Measurements from ENCODE around the gene PDE3B. TPM values are rescaled to one million over a fixed set of nuclear protein-coding genes. Genes with fewer than 3 reads are reported as not detected.
A peak's percentile ranks its signal among the peaks of the same experiment; 100 is the strongest.
"Not testable (repeated sequence)": the region's sequence is repeated elsewhere in the genome, so short reads cannot be mapped to it uniquely, and the experiment has no call there.

Gene PDE3B
- total RNA-seq: 10 to 100 TPM; 25.8 to 39.5 TPM
- 22.3 TPM for polyA plus RNA-seq (ENCODE audit: insufficient read depth, low read depth, low replicate concordance)
- long read RNA-seq, donor 1: 0 reads
- long read RNA-seq, donor 2: 0 reads

- no peak for TF ChIP-seq POLR2A (IDR thresholded peaks at IDR 0.05)
- TF ChIP-seq CTCF (IDR thresholded peaks at IDR 0.05): no peak
- 1% methylated on average over 25 to 32 of the region's 59 CpGs for WGBS, 2 donors
- DNase-seq: peak; percentile 88
- Histone ChIP-seq H3K9me3 (no peaks in the 10 kb centered on the region), H3K27ac (peak within 1 kb of the TSS; percentile 88 to 91), H3K27me3 (no peaks in the 10 kb centered on the region), H3K36me3 (ENCODE audit: low read depth, missing control alignments) (no peaks in the 10 kb centered on the region), H3K4me1 (no peaks in the 10 kb centered on the region), H3K4me3 (peak within 1 kb of the TSS; percentile 79 to 96)
- intact Hi-C loops (cut with DNase I; ENCODE audit: low total_unique reads): no loop called here
Measured at GRCh38 chr11:14643697-14644225, at the start of gene PDE3B. Gene PDE3B, plus strand, starts transcription at chr11:14643804. Its CDS starts 272 bp downstream, at chr11:14644076.

GRCh38 chr11:14595261-14595660 lies 48.3 kb upstream of the PDE3B start:
- H3K9me3 ChIP-seq; H3K27me3 ChIP-seq; H3K27ac ChIP-seq; intact Hi-C loops (cut with DNase I; ENCODE audit: low total_unique reads); H3K4me1 ChIP-seq; DNase-seq; H3K36me3 ChIP-seq (ENCODE audit: low read depth, missing control alignments); H3K4me3 ChIP-seq: not testable (repeated sequence)
- 67 to 69% methylated on average over 1 of the region's 1 CpG for WGBS, 2 donors

GRCh38 chr11:14607713-14608112 lies 35.9 kb upstream of the PDE3B start:
- no peaks in the 10 kb centered on the region for H3K27me3 ChIP-seq
- no peaks in the 10 kb centered on the region for H3K36me3 ChIP-seq (ENCODE audit: low read depth, missing control alignments)
- intact Hi-C loops (cut with DNase I; ENCODE audit: low total_unique reads): no loop called here
- no peaks in the 10 kb centered on the region for H3K4me1 ChIP-seq
- no peak overlapping the region for H3K4me3 ChIP-seq
- TF ChIP-seq POLR2A (IDR thresholded peaks at IDR 0.05) (no peak), CTCF (IDR thresholded peaks at IDR 0.05) (no peak)
- H3K9me3 ChIP-seq: no peaks in the 10 kb centered on the region
- no peak overlapping the region for H3K27ac ChIP-seq
- DNase-seq: no peak

GRCh38 chr11:14609902-14610301 lies 33.7 kb upstream of the PDE3B start:
- intact Hi-C loops (cut with DNase I; ENCODE audit: low total_unique reads): no loop called here
- no peak overlapping the region for H3K4me3 ChIP-seq
- no peak for DNase-seq
- H3K27ac ChIP-seq: no peak overlapping the region
- no peaks in the 10 kb centered on the region for H3K9me3 ChIP-seq
- TF ChIP-seq CTCF (IDR thresholded peaks at IDR 0.05): no peak
- no peak for TF ChIP-seq POLR2A (IDR thresholded peaks at IDR 0.05)
- H3K36me3 ChIP-seq (ENCODE audit: low read depth, missing control alignments): no peaks in the 10 kb centered on the region
- no peaks in the 10 kb centered on the region for H3K27me3 ChIP-seq
- WGBS, 2 donors: 88 to 100% methylated on average over 1 of the region's 1 CpG
- H3K4me1 ChIP-seq: no peaks in the 10 kb centered on the region

- intact Hi-C loops (cut with DNase I; ENCODE audit: low total_unique reads): no loop called here
- Histone ChIP-seq H3K4me1 (no peaks in the 10 kb centered on the region), H3K36me3 (ENCODE audit: low read depth, missing control alignments) (no peaks in the 10 kb centered on the region), H3K9me3 (no peaks in the 10 kb centered on the region), H3K27me3 (no peaks in the 10 kb centered on the region), H3K27ac (no peak overlapping the region), H3K4me3 (no peak overlapping the region)
- no peak for DNase-seq
- TF ChIP-seq CTCF (IDR thresholded peaks at IDR 0.05) (no peak), POLR2A (IDR thresholded peaks at IDR 0.05) (no peak)
Measured at GRCh38 chr11:14611939-14612338, 31.7 kb upstream of the PDE3B start.

All from testis (tissue), 5 donors.